ENCODE measurements around the gene C2CD3. TPM values are rescaled to one million over a fixed set of nuclear protein-coding genes. Genes with fewer than 3 reads are reported as not detected.

C2CD3 gene
- total and polyA plus RNA-seq, 2 experiments from 2014 or later, result 7.3 to 9.2 TPM

DNA sequence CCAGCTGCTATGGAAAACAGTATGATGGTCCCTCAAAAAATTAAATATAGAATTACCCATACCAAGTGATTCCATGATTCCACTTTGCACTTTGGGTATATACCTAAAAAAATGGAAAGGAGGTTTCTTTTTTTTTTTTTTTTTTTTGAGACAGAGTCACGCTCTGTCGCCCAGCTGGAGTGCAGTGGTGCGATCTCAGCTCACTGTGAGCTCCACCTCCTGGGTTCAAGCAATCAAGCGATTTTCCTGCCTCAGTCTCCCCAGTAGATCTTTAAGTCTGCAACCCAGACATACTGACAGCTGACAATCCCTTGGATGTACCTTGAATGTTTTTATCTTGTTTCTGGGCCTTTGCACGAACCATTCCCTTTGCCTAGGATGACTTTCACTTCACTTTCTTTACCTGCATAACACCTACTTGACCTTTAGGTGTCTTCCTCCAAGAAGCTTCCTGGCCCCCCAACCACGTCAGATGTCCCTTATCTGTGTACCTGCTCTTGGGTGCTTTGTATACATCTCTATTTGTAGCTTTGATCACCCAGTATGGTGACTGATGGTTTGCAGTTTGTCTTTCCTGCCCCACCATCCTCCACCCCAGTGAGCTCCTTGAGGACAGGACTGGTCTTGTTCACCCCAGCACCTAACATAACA is 173.6 kb downstream of the C2CD3 start:
- Histone ChIP-seq H3K4me3 (no peak overlapping the region), H3K27me3 (replicated peaks; ENCODE audit: insufficient read depth) (no peaks in the 10 kb centered on the region), H3F3A (ENCODE audit: insufficient read depth) (no peaks in the 10 kb centered on the region), H3K36me3 (ENCODE audit: low read depth) (no peaks in the 10 kb centered on the region), H3K9me2 (ENCODE audit: insufficient read depth) (no peaks in the 10 kb centered on the region), H3K79me2 (ENCODE audit: insufficient read depth) (no peaks in the 10 kb centered on the region), H3K4me2 (ENCODE audit: unreplicated experiment) (no peak overlapping the region), H3K27ac (no peak overlapping the region), H2AFZ (no peak overlapping the region), H3K9me3 (ENCODE audit: low read depth) (no peaks in the 10 kb centered on the region), H4K20me1 (ENCODE audit: insufficient read depth) (no peaks in the 10 kb centered on the region), H3K9ac (no peak overlapping the region), H3K4me1 (ENCODE audit: insufficient read depth) (no peaks in the 10 kb centered on the region)
- DNase-seq, result no peak
- 76 to 77% methylated on average over 6 of the region's 6 CpGs for WGBS, 2 experiments (ENCODE audit: low coverage in 1 of 2, low lambda C conversion rate in 2 of 2, missing lambda C conversion rate in 2 of 2)
- in situ Hi-C loops (cut with MboI), result no loop called here
- TF ChIP-seq EZH2phosphoT487 (IDR thresholded peaks at IDR 0.05; ENCODE audit: insufficient read depth, low read depth), result no peak

DNA sequence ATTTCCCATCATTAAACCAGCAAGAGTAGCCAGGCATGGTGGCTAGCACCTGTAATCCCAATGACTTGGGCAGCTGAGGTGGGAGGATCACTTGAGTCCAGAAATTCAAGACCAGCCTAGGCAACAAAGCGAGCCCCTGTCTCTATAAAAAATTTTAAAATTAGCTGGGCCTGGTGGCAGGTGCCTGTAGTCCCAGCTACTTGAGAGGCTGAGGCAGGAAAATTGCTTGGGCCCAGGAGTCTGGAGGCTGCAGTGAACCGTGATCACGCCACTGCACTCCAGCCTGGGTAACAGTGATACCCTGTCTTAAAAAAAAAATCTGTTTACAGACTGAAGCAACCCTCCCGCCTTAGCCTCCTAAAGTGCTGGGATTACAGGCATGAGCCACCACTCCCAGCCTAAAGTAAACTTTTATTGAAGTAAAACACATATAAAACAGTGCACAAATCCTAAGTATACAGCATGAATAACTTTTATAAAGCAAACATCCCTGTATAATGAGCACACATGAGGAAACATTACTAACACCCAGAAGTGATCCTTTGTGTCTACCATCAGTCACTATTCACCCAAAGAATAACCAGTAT is 174.5 kb downstream of the C2CD3 start:
- 66 to 81% methylated on average over 4 of the region's 4 CpGs for WGBS, 2 experiments (ENCODE audit: low coverage in 1 of 2, low lambda C conversion rate in 2 of 2, missing lambda C conversion rate in 2 of 2)
- DNase-seq, result no peak
- H2AFZ ChIP-seq, result no peak overlapping the region

DNA sequence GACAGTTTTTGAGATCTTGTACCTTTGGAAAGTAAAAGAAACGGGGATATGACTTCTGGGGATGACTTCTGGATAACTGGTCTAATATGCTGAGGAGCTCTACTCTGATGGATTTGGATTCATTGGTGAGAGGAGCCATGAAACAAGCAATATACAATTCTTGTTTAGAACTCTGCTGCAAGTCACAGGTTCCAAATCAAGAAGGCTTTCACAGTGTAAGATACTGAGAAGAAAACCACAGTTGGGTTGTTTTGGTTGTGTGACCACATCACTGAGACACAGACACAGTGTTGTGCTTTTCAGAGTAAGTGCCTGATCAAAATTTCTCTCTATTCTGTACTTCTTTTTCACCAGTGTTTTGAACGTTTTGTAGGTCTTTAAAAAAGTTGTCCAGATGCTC is 175.1 kb downstream of the C2CD3 start:
- H2AFZ ChIP-seq, result no peak overlapping the region
- no peak overlapping the region for H3K4me2 ChIP-seq (ENCODE audit: unreplicated experiment)
- DNase-seq, result no peak
- 30 to 43% methylated on average over 2 of the region's 2 CpGs for WGBS, 2 experiments (ENCODE audit: low coverage in 1 of 2, low lambda C conversion rate in 2 of 2, missing lambda C conversion rate in 2 of 2)
- H3K4me3 ChIP-seq, result no peak overlapping the region
- H3K36me3 ChIP-seq (ENCODE audit: low read depth), result no peaks in the 10 kb centered on the region
- H3K9me2 ChIP-seq (ENCODE audit: insufficient read depth), result no peaks in the 10 kb centered on the region
- H3K27ac ChIP-seq, result no peak overlapping the region
- TF ChIP-seq EZH2 (IDR thresholded peaks at IDR 0.05; ENCODE audit: insufficient read depth, poor library complexity, severe bottlenecking) (no peak), EZH2phosphoT487 (IDR thresholded peaks at IDR 0.05; ENCODE audit: insufficient read depth, low read depth) (no peak)
- H3K79me2 ChIP-seq (ENCODE audit: insufficient read depth), result no peaks in the 10 kb centered on the region
- H3K9me3 ChIP-seq (ENCODE audit: low read depth), result no peaks in the 10 kb centered on the region
- H3F3A ChIP-seq (ENCODE audit: insufficient read depth), result no peaks in the 10 kb centered on the region
- H3K27me3 ChIP-seq (replicated peaks; ENCODE audit: insufficient read depth), result no peaks in the 10 kb centered on the region
- H3K4me1 ChIP-seq (ENCODE audit: insufficient read depth), result no peaks in the 10 kb centered on the region
- in situ Hi-C loops (cut with MboI), result no loop called here
- no peak overlapping the region for H3K9ac ChIP-seq
- no peaks in the 10 kb centered on the region for H4K20me1 ChIP-seq (ENCODE audit: insufficient read depth)

More for the DNA sequence above, 174.5 kb downstream of the C2CD3 start:
- H3F3A ChIP-seq (ENCODE audit: insufficient read depth), result no peaks in the 10 kb centered on the region
- H3K4me3 ChIP-seq, result no peak overlapping the region
- no peaks in the 10 kb centered on the region for H3K9me3 ChIP-seq (ENCODE audit: low read depth)
- in situ Hi-C loops (cut with MboI), result no loop called here
- H3K9me2 ChIP-seq (ENCODE audit: insufficient read depth), result no peaks in the 10 kb centered on the region
- H3K9ac ChIP-seq, result no peak overlapping the region
- H4K20me1 ChIP-seq (ENCODE audit: insufficient read depth), result no peaks in the 10 kb centered on the region
- H3K27me3 ChIP-seq (replicated peaks; ENCODE audit: insufficient read depth), result no peaks in the 10 kb centered on the region
- H3K4me2 ChIP-seq (ENCODE audit: unreplicated experiment), result no peak overlapping the region
- no peaks in the 10 kb centered on the region for H3K36me3 ChIP-seq (ENCODE audit: low read depth)
- H3K27ac ChIP-seq, result no peak overlapping the region
- TF ChIP-seq EZH2 (IDR thresholded peaks at IDR 0.05; ENCODE audit: insufficient read depth, poor library complexity, severe bottlenecking) (no peak), EZH2phosphoT487 (IDR thresholded peaks at IDR 0.05; ENCODE audit: insufficient read depth, low read depth) (no peak)
- no peaks in the 10 kb centered on the region for H3K79me2 ChIP-seq (ENCODE audit: insufficient read depth)
- H3K4me1 ChIP-seq (ENCODE audit: insufficient read depth), result no peaks in the 10 kb centered on the region

GRCh38 chr11:73995247-73995646 is 175.6 kb downstream of the C2CD3 start:
- Histone ChIP-seq H3F3A (ENCODE audit: insufficient read depth) (no peaks in the 10 kb centered on the region), H3K9ac (no peak overlapping the region), H3K4me3 (no peak overlapping the region), H2AFZ (no peak overlapping the region), H3K4me2 (ENCODE audit: unreplicated experiment) (no peak overlapping the region), H3K4me1 (ENCODE audit: insufficient read depth) (no peaks in the 10 kb centered on the region), H3K79me2 (ENCODE audit: insufficient read depth) (no peaks in the 10 kb centered on the region), H3K9me2 (ENCODE audit: insufficient read depth) (no peaks in the 10 kb centered on the region), H3K9me3 (ENCODE audit: low read depth) (no peaks in the 10 kb centered on the region), H4K20me1 (ENCODE audit: insufficient read depth) (no peaks in the 10 kb centered on the region), H3K36me3 (ENCODE audit: low read depth) (no peaks in the 10 kb centered on the region), H3K27me3 (replicated peaks; ENCODE audit: insufficient read depth) (no peaks in the 10 kb centered on the region), H3K27ac (no peak overlapping the region)
- in situ Hi-C loops (cut with MboI), result no loop called here
- no peak for TF ChIP-seq EZH2 (IDR thresholded peaks at IDR 0.05; ENCODE audit: insufficient read depth, poor library complexity, severe bottlenecking)
- TF ChIP-seq EZH2phosphoT487 (IDR thresholded peaks at IDR 0.05; ENCODE audit: insufficient read depth, low read depth), result no peak
- 64 to 68% methylated on average over 2 of the region's 2 CpGs for WGBS, 2 experiments (ENCODE audit: low coverage in 1 of 2, low lambda C conversion rate in 2 of 2, missing lambda C conversion rate in 2 of 2)
- DNase-seq, result peak; percentile 32
